GM23248 (cell line): ENCODE results near the gene ZBTB22.

ENCODE experiments used
- EZH2 ChIP-seq: fragments of 200-600 bp; sonication (generic); IDR thresholded peaks from 2 replicates; pipeline ENCODE4 v1.6.1; 2018; ENCODE audit warnings: antibody characterized with exemption, mild to moderate bottlenecking; ENCODE audit not compliant: insufficient read depth, poor library complexity, severe bottlenecking
- EZH2phosphoT487 ChIP-seq: fragments of 200-600 bp; sonication (generic); IDR thresholded peaks from 2 replicates; pipeline ENCODE4 v1.6.1; 2018; ENCODE audit warnings: antibody characterized with exemption, moderate library complexity, mild to moderate bottlenecking, low read depth; ENCODE audit not compliant: insufficient read depth

DNA sequence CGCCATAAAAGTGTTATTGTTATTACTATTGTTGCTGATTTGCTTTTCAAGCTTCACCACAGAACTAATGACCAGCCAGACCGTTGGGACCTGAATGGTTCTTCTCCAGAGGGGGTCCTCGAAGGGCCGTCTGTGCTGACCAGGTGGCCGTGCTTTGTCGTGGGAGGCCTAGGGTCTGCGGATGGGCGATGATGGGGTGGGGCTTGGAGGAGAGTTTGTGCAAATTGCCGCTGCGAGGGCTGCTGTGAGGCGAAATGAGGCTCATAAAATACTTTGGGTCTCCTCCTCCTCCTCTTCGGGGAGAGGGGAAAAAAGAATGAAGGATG, 6.0 kb upstream of the ZBTB22 start:
- no peak for TF ChIP-seq EZH2
- no peak for TF ChIP-seq EZH2phosphoT487
